Measurements from ENCODE around the gene SQSTM1.
A peak's percentile ranks its signal among the peaks of the same experiment; 100 is the strongest.
"Not testable (repeated sequence)": the region's sequence is repeated elsewhere in the genome, so short reads cannot be mapped to it uniquely, and the experiment has no call there.

Gene SQSTM1

GRCh38 chr5:179827680-179828079 is 7.0 kb downstream of the SQSTM1 start:
- peak; percentile 78 for DNase-seq

GRCh38 chr5:179828756-179829421 is 8.2 kb downstream of the SQSTM1 start:
- no peak for DNase-seq

DNA sequence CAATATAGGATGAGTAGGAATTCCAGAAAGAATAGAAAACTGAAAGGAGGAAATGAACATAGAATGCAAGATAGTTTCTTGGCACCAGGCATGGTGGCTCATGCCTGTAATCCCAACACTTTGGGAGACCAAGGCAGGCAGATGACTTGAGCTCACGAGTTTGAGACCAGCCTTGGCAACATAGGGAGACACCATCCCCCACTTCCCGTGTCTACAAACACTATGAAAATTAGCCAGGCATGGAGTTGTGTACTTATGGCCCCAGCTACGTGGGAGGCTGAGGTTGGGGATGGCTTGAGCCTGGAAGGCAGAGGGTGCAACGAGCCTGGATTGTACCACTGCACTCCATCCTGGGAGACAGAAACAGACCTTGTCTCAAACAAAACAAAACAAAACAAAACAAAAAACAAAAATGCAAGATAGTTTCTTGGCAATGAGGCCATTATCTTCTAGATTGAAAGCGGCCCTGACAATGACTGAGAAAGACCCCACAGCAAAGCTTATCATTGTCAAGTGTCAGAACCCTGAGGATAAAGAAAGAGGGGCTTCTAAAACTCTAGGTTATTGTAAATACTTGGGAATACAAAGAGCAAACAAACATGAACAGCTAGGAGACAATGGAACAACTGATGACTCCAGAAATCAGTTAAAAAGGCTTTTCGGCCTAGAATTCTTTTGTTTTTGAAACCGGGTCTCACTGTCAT is 9.2 kb downstream of the SQSTM1 start:
- no peak for DNase-seq

DNA sequence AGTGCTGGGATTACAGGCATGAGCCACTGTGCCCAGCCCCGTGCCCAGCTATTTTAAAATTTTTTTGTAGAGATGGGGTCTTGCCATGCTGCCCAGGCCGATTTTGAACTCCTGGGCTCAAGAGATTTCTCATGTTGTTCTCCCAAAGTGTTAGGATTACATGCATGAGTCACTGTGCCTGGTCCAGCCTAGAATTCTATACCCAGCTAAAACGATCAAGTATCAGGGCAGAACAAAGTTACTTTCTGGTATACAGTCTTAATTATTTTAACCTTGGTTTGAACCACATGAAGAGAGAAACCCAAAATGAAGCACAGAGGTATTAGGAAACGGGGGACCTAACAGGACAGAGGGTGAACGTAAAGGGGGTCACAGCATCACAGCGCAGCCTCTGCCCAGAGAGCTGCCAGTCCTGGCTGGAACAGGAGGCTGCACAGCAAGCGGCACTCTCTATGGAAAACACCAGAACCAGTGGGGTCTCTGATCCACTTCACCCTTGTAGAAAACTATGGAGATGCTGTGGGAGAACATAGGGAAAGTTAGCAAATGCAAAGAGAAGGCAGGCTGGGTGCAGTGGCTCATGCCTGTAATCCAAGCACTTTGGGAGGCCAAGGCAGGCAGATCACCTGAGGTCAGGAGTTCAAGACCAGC is 10.2 kb downstream of the SQSTM1 start:
- no peak for DNase-seq

DNA sequence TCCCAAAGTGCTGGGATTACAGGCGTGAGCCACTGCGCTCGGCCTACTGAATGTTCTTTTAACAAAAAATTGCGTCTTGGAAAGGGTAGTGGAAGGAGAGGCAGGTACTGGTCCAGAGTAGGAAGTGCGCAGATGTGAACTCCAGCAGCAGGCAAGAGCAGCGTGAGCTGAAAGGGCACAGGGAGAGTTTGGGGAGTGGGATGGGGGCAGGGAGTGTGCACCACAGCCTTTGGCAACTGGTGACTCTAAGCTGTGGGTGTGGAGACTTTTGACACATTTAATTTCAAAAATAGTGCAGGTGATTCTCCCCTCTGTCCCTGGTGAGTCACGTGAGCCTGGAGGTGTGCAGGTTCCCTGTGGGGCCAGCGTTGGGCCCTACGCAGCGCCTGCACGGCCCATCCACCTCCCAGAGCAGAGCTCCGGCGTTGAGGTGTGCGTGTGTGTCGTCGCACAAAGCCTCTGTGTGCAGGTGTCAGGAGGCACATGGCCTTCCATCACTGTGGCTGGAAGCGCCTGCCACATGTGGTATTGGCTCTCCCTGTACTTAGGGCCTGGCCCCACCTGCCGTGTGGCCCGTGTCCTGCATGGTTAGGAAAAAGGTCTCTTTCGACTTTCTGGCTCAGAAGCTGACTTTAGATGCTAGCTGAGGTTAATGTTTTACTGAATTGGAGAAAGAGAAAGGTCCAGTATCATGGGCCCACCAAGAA is 11.5 kb downstream of the SQSTM1 start:
- no peak for DNase-seq

GRCh38 chr5:179833056-179833708 is 12.5 kb downstream of the SQSTM1 start:
- no peak for DNase-seq

DNA sequence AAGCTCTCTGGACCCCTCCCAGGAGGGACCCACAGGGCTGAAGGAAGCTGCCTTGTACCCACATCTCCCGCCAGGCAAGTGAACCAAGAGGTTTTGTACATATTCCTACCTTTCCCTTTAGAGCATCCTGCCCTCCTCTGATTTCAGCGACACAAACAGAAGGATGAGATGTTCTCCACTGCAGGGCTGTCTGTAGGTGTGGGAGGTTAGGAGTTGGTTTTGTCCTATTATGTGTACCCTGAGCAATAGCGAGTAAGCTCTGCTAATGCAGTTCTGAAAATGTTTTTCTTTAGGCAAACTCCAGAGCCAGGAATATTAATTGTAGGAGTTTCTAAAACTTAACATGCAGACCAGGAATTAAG is 13.0 kb downstream of the SQSTM1 start:
- no peak for DNase-seq

DNA sequence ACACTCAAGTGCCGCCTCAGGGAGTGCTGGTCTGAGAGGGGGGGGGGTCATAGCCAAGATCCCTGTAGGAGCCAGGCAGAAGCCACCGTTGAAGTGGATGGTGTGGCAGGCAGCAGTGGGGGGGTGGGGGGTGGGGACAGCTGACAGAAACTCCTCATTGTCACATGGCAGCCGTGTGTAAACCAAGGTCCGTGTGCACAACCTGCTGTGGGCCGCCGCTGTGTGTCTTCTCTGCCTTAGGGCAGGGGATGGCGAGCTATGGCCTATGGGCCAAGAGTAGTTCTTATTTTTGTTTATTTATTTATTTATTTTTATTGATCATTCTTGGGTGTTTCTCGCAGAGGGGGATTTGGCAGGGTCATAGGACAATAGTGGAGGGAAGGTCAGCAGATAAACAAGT is 13.4 kb downstream of the SQSTM1 start:
- DNase-seq, result no peak

DNA sequence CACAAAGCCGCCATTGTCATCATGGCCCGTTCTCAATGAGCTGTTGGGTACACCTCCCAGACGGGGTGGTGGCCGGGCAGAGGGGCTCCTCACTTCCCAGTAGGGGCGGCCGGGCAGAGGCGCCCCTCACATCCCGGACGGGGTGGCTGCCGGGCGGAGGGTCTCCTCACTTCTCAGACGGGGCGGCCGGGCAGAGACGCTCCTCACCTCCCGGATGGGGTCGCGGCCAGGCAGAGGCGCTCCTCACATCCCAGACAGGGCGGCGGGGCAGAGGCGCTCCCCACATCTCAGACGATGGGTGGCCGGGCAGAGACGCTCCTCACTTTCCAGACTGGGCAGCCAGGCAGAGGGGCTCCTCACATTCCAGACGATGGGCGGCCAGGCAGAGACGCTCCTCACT is 14.2 kb downstream of the SQSTM1 start:
- not testable (repeated sequence) for DNase-seq

DNA sequence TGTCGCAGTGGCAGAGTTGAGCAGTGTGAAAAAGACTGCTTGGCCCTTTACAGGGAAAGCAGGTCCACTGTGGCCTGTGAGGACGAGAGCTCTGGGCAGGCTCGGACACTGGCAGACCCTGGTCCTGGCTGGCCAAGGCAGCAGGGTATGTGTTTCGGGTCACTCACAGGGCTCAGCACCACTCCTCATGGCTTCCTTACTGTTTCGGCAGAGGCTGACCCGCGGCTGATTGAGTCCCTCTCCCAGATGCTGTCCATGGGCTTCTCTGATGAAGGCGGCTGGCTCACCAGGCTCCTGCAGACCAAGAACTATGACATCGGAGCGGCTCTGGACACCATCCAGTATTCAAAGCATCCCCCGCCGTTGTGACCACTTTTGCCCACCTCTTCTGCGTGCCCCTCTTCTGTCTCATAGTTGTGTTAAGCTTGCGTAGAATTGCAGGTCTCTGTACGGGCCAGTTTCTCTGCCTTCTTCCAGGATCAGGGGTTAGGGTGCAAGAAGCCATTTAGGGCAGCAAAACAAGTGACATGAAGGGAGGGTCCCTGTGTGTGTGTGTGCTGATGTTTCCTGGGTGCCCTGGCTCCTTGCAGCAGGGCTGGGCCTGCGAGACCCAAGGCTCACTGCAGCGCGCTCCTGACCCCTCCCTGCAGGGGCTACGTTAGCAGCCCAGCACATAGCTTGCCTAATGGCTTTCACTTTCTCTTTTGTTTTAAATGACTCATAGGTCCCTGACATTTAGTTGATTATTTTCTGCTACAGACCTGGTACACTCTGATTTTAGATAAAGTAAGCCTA is 15.7 kb downstream of the SQSTM1 start:
- DNase-seq, result peak; percentile 69

GRCh38 chr5:179837076-179838011 is 16.6 kb downstream of the SQSTM1 start:
- no peak for DNase-seq

DNA sequence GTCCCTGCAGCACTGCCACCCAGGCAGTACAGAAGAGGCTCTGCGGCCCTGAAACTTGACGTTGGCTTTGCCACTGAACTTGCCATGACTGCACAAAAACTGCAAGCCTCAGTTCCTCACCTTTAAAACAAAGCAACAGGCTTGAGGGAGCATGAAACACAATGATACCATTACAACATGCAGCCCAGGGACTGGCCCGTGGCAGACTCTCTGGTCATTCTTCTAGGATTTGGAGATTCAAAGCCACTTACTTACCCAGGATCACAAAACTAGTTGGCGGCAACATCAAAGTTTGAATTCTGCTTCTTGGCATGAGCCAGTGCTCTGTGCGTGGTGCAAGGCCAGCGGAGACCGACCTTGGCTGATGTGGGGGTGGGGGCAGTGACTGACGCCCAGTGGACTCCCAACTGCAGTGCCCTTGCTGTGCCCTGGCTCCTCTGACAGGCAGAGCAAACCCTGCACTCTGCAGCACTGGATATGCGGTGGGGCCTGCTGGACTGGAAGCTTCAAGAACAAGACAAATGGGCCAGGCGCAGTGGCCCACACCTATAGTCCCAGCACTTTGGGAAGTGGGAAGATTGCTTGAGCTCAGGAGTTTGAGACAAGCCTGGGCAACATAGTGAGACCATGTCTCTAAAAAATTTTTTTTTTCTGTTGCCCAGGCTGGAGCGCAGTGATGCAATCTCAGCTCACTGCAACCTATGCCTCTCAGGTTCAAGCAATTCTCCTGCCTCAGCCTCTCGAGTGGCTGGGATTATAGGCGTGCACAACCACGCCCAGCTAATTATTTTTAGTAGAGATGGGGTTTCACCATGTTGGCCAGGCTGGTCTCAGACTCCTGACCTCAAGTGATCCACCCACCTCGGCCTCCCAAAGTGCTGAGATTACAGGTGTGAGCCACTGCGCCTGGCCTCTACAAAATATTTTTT is 18.9 kb downstream of the SQSTM1 start:
- DNase-seq, result no peak

DNA sequence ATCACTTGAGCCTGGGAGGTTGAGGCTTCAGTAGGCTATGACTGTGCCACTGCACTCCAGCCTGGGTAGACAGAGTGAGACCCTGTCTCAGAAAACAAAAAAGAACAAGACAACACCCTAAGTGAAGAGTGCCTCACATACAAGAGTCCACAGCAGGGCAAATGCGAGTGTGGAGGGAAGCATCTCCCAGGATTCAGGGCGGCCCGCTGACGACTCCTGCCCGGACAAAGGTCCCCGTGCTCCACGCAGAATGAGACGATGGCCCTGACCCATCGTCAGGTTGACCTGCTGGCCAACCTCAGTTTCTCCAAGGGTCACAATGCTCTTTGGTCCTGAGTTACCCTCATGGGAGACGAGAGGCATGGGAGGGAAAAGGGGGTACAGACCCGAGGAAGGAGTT is 19.6 kb downstream of the SQSTM1 start:
- no peak for DNase-seq

DNA sequence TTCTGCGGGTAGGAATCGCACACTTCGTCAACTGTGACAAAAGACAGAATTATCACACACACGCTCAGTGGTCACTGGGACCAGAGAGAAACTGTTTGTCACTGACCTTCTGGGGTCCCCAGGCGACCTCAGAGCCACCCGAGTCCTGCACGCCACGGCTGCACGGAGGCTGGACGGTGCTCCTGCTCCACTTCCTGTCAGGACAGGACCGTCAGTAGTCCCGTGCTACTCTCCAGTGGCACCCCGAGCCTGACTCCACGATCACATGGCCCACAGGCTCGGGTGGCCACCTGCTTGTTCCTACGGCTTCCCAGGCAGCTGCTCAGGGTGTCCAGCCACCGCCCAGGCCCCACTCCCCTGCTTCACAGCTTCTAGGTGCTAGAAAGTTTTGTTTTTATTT is 20.1 kb downstream of the SQSTM1 start:
- DNase-seq, result no peak

DNA sequence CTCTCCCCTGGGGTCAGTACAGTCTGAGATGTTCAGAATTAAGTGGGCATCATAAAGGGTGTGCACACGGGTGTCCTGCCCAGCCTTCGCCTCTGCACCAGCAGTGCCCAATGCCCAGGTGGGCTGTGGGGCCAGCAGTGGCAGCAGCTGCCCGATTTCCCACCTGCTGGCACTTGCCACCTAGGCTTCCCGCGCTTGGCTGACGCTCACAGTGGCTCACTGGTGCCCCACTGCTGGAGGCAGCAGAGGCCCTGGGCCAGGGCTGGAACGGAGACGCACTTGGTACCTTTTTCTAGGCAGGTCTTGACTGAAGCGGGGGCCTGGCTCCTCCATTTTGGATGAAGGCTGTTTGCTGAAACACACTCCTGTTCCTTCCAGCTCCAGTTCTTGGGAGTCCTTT is 20.9 kb downstream of the SQSTM1 start:
- no peak for DNase-seq

DNA sequence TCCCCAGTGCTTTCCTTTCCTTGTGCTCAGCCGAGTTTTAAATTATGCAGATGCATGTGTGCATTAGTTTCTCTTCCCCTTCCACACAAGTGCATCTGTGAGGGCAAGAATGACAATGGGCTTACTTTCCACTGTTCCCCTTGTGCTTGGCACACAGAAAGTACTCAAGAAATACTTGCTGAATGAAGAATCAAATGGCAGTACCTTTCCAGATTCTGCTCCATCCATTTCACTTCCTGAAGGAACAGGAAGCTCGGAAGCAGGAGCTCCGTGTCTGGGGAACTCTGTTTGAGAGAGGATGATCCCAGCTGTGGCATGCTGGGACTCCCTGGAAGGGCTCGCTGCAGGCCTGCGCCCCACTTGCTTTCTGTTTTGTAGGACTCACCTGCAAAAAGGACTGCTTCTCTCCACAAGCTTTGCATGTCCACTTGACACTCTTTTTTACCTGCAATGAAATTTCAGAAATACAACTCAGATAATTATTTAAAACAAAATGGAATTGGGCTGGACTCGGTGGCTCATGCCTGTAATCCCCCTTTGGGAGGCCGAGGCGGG is 32.4 kb downstream of the SQSTM1 start:
- DNase-seq, result no peak

- DNase-seq, result no peak
Observed at GRCh38 chr5:179854356-179854755, 33.7 kb downstream of the SQSTM1 start.

DNA sequence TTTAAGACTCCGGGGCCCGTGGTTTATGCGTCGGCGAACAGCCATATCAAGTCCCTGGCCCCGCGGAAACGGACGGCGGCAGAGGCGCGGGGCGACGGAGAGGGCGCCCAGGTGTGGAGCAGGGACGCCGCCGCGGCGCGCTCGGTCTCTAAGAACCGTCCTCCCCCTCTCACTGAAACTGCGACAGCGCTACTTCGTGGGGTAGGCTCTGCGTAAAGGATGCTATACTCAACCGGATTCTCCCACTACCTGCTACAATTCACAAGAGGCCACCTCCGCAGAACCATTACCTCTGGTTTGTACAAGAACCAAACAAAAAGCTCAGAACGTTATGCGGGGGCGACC is 37.5 kb downstream of the SQSTM1 start:
- DNase-seq, result peak; percentile 80

DNA sequence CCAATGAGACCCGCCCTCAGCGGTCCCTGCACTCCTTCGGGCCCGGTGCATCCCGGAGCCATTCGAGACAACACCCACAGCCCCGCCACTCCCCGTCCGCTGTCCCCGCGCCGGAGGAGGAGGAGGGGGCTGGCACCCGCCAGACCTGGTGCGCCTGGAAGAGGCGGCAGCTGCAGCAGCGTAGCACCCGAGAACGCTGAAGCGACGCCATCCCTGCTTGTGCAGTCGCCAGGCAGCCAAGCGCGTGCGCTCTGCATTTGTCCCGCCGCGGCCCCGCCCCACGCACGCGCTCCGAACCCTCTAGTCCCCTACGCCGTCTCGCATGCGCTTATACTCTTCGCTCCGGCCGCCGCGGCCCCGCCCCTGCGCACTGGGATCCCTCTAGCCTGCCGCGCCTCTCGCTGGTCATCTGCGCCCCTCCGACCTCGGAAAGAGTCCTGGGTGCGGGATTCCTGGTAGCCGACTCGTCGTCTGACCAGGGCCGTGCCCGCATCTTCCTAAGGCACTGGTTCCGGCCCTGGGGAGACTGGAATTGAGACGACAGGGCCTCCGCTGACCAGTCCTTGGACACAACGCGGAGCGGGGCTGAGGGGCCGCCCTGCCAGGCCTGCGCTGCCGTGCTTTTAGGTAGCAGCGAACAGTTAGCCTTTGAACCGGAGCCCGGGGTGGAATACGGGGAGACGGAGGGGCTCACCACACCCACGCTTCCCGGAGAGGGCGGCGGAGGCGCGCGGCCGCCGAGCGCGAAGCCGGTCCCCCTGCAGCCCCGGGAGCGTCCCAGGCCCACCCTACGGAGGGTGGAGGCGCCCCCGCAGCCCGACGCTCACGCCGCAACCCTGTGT is 38.1 kb downstream of the SQSTM1 start, which contains the start of gene MRNIP:
Gene MRNIP, minus strand, starts transcription at position 232 of the 842 bp plus-strand sequence. Its CDS starts 21 bp downstream, at position 211.
- peak; percentile 94 for DNase-seq
